CD4-positive, alpha-beta memory T cell (primary cell): ENCODE measurements around the gene NUCB1. TPM values are rescaled to one million over a fixed set of nuclear protein-coding genes. Genes with fewer than 3 reads are reported as not detected.
A peak's percentile ranks its signal among the peaks of the same experiment; 100 is the strongest.

ENCODE experiments used
- CTCF ChIA-PET: fragments of 350-600 bp; sonication (Branson Sonifier 250); formaldehyde crosslinking; loops from one replicate; lab custom pipeline; 2021; ENCODE audit warnings: inconsistent platforms; ENCODE audit not compliant: partially characterized antibody; lab: Charles Lee
- POLR2A ChIA-PET: fragments of 350-600 bp; sonication (Branson Sonifier 250); formaldehyde crosslinking; loops from one replicate; lab custom pipeline; 2021; ENCODE audit not compliant: partially characterized antibody; lab: Charles Lee
- DNase-seq, 5 donors: peaks; one replicate each; pipeline versions ENCODE4 v3.0.0 to v3.0.0-alpha.2; 2020 to 2022; ENCODE audit warnings: mixed read lengths in 1 of 5
- H3K27ac ChIP-seq: one replicate; pipeline ENCODE4 v1.7.0; 2013; ENCODE audit warnings: low read depth, low read length
- H3K27me3 ChIP-seq: 2 replicates; pipeline ENCODE4 v1.7.0; 2013; ENCODE audit warnings: mild to moderate bottlenecking, low read length, moderate library complexity; ENCODE audit not compliant: insufficient read depth
- H3K36me3 ChIP-seq: 2 replicates; pipeline ENCODE4 v1.7.0; 2013; ENCODE audit warnings: mild to moderate bottlenecking, low read length, moderate library complexity; ENCODE audit not compliant: insufficient read depth
- H3K4me1 ChIP-seq: 2 replicates; pipeline ENCODE4 v1.7.0; 2013; ENCODE audit warnings: mild to moderate bottlenecking, low read length, moderate library complexity; ENCODE audit not compliant: insufficient read depth
- H3K4me3 ChIP-seq, 2 donors: one replicate each; pipeline ENCODE4 v1.7.0; 2013; ENCODE audit warnings: low read length in 2 of 2, mild to moderate bottlenecking in 1 of 2
- H3K9me3 ChIP-seq, 2 donors: one replicate each; pipeline ENCODE4 v1.7.0; 2013; ENCODE audit warnings: low read length in 2 of 2, control low read depth in 1 of 2; ENCODE audit not compliant: control insufficient read depth in 1 of 2
- H3K27ac Mint-ChIP-seq, 7 donors: one replicate each; pipeline ENCODE4 v1.8.0; 2020 to 2021; ENCODE audit warnings: mixed read lengths in 7 of 7, mild to moderate bottlenecking in 6 of 7, inconsistent platforms in 3 of 7, moderate library complexity in 3 of 7
- H3K27me3 Mint-ChIP-seq, 2 donors: one replicate each; pipeline ENCODE4 v1.8.0; 2020 to 2021; ENCODE audit warnings: mixed read lengths in 2 of 2
- H3K36me3 Mint-ChIP-seq, 2 donors: one replicate each; pipeline ENCODE4 v1.8.0; 2020 to 2021; ENCODE audit warnings: mixed read lengths in 2 of 2, inconsistent platforms in 1 of 2, mild to moderate bottlenecking in 1 of 2
- H3K4me1 Mint-ChIP-seq, 4 donors: one replicate each; pipeline ENCODE4 v1.8.0; 2020 to 2021; ENCODE audit warnings: mixed read lengths in 4 of 4, mild to moderate bottlenecking in 1 of 4
- H3K4me3 Mint-ChIP-seq, 8 donors: one replicate each; pipeline ENCODE4 v1.8.0; 2020 to 2021; ENCODE audit warnings: mixed read lengths in 8 of 8, mild to moderate bottlenecking in 7 of 8, moderate library complexity in 6 of 8, inconsistent platforms in 3 of 8
- H3K9me3 Mint-ChIP-seq, 8 donors: one replicate each; pipeline ENCODE4 v1.8.0; 2020 to 2021; ENCODE audit warnings: mixed read lengths in 8 of 8, mild to moderate bottlenecking in 5 of 8, inconsistent platforms in 3 of 8, moderate library complexity in 1 of 8
- intact Hi-C: fragments of 100-400 bp; cut with micrococcal nuclease; formaldehyde crosslinking; loops from one replicate; pipeline ENCODE4 v1.15.1; 2023
- polyA plus RNA-seq, 2 donors: library from polyadenylated mRNA; unstranded; fragments of 300-500 nt; fragmentation: Illumina TruSeq; gene quantifications; one replicate each; pipeline ENCODE4 v1.2.3, GENCODE V29; 2021
- total RNA-seq, 2 experiments: library from RNA; stranded (reverse); gene quantifications; one replicate each; pipeline ENCODE4 v1.2.3, GENCODE V29; 2021

The NUCB1 gene
- total and polyA plus RNA-seq, 4 experiments from 2014 or later, result 65.3 to 145 (median 129) TPM

GRCh38 chr19:48928164-48929025 is 28.3 kb downstream of the NUCB1 start:
- H3K36me3 ChIP-seq, result no peaks in the 10 kb centered on the region
- Mint-ChIP-seq H3K9me3 (no peaks in the 10 kb centered on the region), H3K27me3 (no peaks in the 10 kb centered on the region), H3K4me3 (no peak overlapping the region), H3K27ac (no peak overlapping the region), H3K4me1 (peaks cover 4 to 11% (median 7%) of the 10 kb centered on the region in 4 donors), H3K36me3 (no peaks in the 10 kb centered on the region)
- no peaks in the 10 kb centered on the region for H3K9me3 ChIP-seq
- DNase-seq, result no peak
- intact Hi-C loops, result no loop called here
- H3K27me3 ChIP-seq, result no peaks in the 10 kb centered on the region
- ChIA-PET POLR2A (no interaction called here), CTCF (interaction anchor here (0.7 kb wide), 1 partner anchor 200 kb away, joined by 3 read pairs; no protein-coding TSS in a partner anchor)
- H3K4me1 ChIP-seq, result peaks cover 6% of the 10 kb centered on the region
- H3K4me3 ChIP-seq, result no peak overlapping the region
- no peak overlapping the region for H3K27ac ChIP-seq

GRCh38 chr19:48933382-48933932 is 33.3 kb downstream of the NUCB1 start, which contains the start of gene DHDH:
Gene DHDH, plus strand, starts transcription at chr19:48933699. Its CDS starts 23 bp downstream, at chr19:48933722.
- Histone ChIP-seq H3K27me3 (no peaks in the 10 kb centered on the region), H3K9me3 (no peaks in the 10 kb centered on the region), H3K4me3 (peak within 1 kb of the TSS; percentile 39 to 54), H3K36me3 (no peaks in the 10 kb centered on the region), H3K4me1 (peaks cover 6% of the 10 kb centered on the region), H3K27ac (peak within 1 kb of the TSS; percentile 23)
- H3K4me1 Mint-ChIP-seq, result peaks cover 5 to 17% (median 11%) of the 10 kb centered on the region in 4 donors
- H3K27me3 Mint-ChIP-seq, result no peaks in the 10 kb centered on the region
- POLR2A ChIA-PET, result interaction anchor here (0.8 to 2.0 kb wide), 15 partner anchors 9 to 61 kb away, joined by 3 to 22 read pairs (median 4); partner anchors contain the start of genes BAX, FTL, GYS1 and NUCB1
- intact Hi-C loops, result loop anchor here (1.0 to 2.0 kb wide), 5 partner anchors 21 to 75 kb away; partner anchors contain the start of genes BAX, FTL and NUCB1
- CTCF ChIA-PET, result interaction anchor here (0.8 to 1.8 kb wide), 8 partner anchors 14 to 783 kb away, joined by 3 to 12 read pairs (median 4); partner anchors contain the start of gene RUVBL2
- peak within 1 kb of the TSS in 6 of 7 donors; percentile 49 to 93 (median 90) for H3K27ac Mint-ChIP-seq
- no peaks in the 10 kb centered on the region for H3K36me3 Mint-ChIP-seq
- no peaks in the 10 kb centered on the region for H3K9me3 Mint-ChIP-seq
- DNase-seq, result peak; percentile 86 to 92 (median 87)
- H3K4me3 Mint-ChIP-seq, result peak within 1 kb of the TSS; percentile 77 to 92 (median 88)

GRCh38 chr19:48934837-48935236 is 34.7 kb downstream of the NUCB1 start:
- Mint-ChIP-seq H3K36me3 (no peaks in the 10 kb centered on the region), H3K4me3 (no peak overlapping the region), H3K27me3 (no peaks in the 10 kb centered on the region), H3K27ac (no peak overlapping the region), H3K9me3 (no peaks in the 10 kb centered on the region), H3K4me1 (peaks cover 5 to 17% (median 11%) of the 10 kb centered on the region in 4 donors)
- Histone ChIP-seq H3K4me1 (peaks cover 6% of the 10 kb centered on the region), H3K27ac (no peak overlapping the region), H3K27me3 (no peaks in the 10 kb centered on the region), H3K9me3 (no peaks in the 10 kb centered on the region), H3K36me3 (no peaks in the 10 kb centered on the region), H3K4me3 (no peak overlapping the region)
- CTCF ChIA-PET, result no interaction called here
- intact Hi-C loops, result no loop called here
- DNase-seq, result no peak
- POLR2A ChIA-PET, result no interaction called here

GRCh38 chr19:48935864-48936263 is 35.8 kb downstream of the NUCB1 start:
- peaks cover 5 to 17% (median 11%) of the 10 kb centered on the region in 4 donors for H3K4me1 Mint-ChIP-seq
- no peak overlapping the region for H3K4me3 Mint-ChIP-seq
- intact Hi-C loops, result no loop called here
- no peaks in the 10 kb centered on the region for H3K9me3 ChIP-seq
- peaks cover 0 to 3% (median 0%) of the 10 kb centered on the region in 8 donors for H3K9me3 Mint-ChIP-seq
- no peak overlapping the region for H3K27ac Mint-ChIP-seq
- no peak overlapping the region for H3K4me3 ChIP-seq
- no peaks in the 10 kb centered on the region for H3K36me3 ChIP-seq
- DNase-seq, result no peak
- H3K36me3 Mint-ChIP-seq, result peaks cover 0 to under 1% of the 10 kb centered on the region in 2 donors
- CTCF ChIA-PET, result no interaction called here
- H3K4me1 ChIP-seq, result peaks cover 6% of the 10 kb centered on the region
- no peak overlapping the region for H3K27ac ChIP-seq
- H3K27me3 ChIP-seq, result no peaks in the 10 kb centered on the region
- POLR2A ChIA-PET, result no interaction called here
- H3K27me3 Mint-ChIP-seq, result no peaks in the 10 kb centered on the region

GRCh38 chr19:48938256-48938655 is 38.1 kb downstream of the NUCB1 start:
- Histone ChIP-seq H3K4me1 (peaks cover under 1% of the 10 kb centered on the region), H3K27me3 (no peaks in the 10 kb centered on the region), H3K36me3 (no peaks in the 10 kb centered on the region), H3K9me3 (no peaks in the 10 kb centered on the region), H3K4me3 (no peak overlapping the region), H3K27ac (no peak overlapping the region)
- ChIA-PET POLR2A (no interaction called here), CTCF (no interaction called here)
- peaks cover 0 to 6% of the 10 kb centered on the region in 2 donors for H3K36me3 Mint-ChIP-seq
- H3K4me1 Mint-ChIP-seq, result peaks cover 3 to 11% (median 7%) of the 10 kb centered on the region in 4 donors
- no peak for DNase-seq
- intact Hi-C loops, result no loop called here
- H3K27ac Mint-ChIP-seq, result peak overlapping the region in 1 of 7 donors; percentile 52
- H3K9me3 Mint-ChIP-seq, result peaks cover 0 to 5% (median 0%) of the 10 kb centered on the region in 8 donors
- H3K27me3 Mint-ChIP-seq, result no peaks in the 10 kb centered on the region
- no peak overlapping the region for H3K4me3 Mint-ChIP-seq

- CTCF ChIA-PET, result interaction anchor here (0.7 kb wide), 1 partner anchor 27 kb away, joined by 3 read pairs; no protein-coding TSS in a partner anchor
Observed at GRCh38 chr19:48940902-48941301, 40.8 kb downstream of the NUCB1 start.

GRCh38 chr19:48943081-48943480 is 43.0 kb downstream of the NUCB1 start:
- no peaks in the 10 kb centered on the region for H3K27me3 Mint-ChIP-seq
- H3K9me3 ChIP-seq, result no peaks in the 10 kb centered on the region
- ChIA-PET POLR2A (interaction anchor here (0.8 kb wide), 1 partner anchor 10 kb away, joined by 3 read pairs; no protein-coding TSS in a partner anchor), CTCF (interaction anchor here (1.4 kb wide), 1 partner anchor 10 kb away, joined by 3 read pairs; no protein-coding TSS in a partner anchor)
- no peaks in the 10 kb centered on the region for H3K4me1 ChIP-seq
- no peak overlapping the region for H3K4me3 ChIP-seq
- DNase-seq, result no peak
- peaks cover 0 to 6% of the 10 kb centered on the region in 2 donors for H3K36me3 Mint-ChIP-seq
- peaks cover 0 to 9% (median 0%) of the 10 kb centered on the region in 8 donors for H3K9me3 Mint-ChIP-seq
- H3K4me1 Mint-ChIP-seq, result no peaks in the 10 kb centered on the region
- intact Hi-C loops, result no loop called here
- H3K36me3 ChIP-seq, result no peaks in the 10 kb centered on the region
- no peak overlapping the region for H3K27ac ChIP-seq
- H3K4me3 Mint-ChIP-seq, result no peak overlapping the region
- H3K27ac Mint-ChIP-seq, result peak overlapping the region in 1 of 7 donors; percentile 36
- no peaks in the 10 kb centered on the region for H3K27me3 ChIP-seq

More at GRCh38 chr19:48940902-48941301, 40.8 kb downstream of the NUCB1 start:
- Histone ChIP-seq H3K27me3 (no peaks in the 10 kb centered on the region), H3K4me1 (no peaks in the 10 kb centered on the region), H3K36me3 (no peaks in the 10 kb centered on the region), H3K27ac (no peak overlapping the region), H3K9me3 (no peaks in the 10 kb centered on the region), H3K4me3 (no peak overlapping the region)
- Mint-ChIP-seq H3K27ac (no peak overlapping the region), H3K4me1 (no peaks in the 10 kb centered on the region), H3K4me3 (no peak overlapping the region), H3K36me3 (peaks cover 0 to 6% of the 10 kb centered on the region in 2 donors), H3K9me3 (peaks cover 0 to 5% (median 0%) of the 10 kb centered on the region in 8 donors), H3K27me3 (no peaks in the 10 kb centered on the region)
- no peak for DNase-seq
- intact Hi-C loops, result no loop called here
- POLR2A ChIA-PET, result no interaction called here
